HG03342 (cell line): ENCODE results near the gene VWA5A.
"Not testable (repeated sequence)": the region's sequence is repeated elsewhere in the genome, so short reads cannot be mapped to it uniquely, and the experiment has no call there.

Experiments
- ATAC-seq: cut with Tn5 transposase; IDR thresholded peaks from one replicate; pipeline ENCODE4 v1.9.1; 2021; ENCODE audit warnings: mild to moderate bottlenecking, moderate library complexity; ENCODE audit not compliant: unreplicated experiment

VWA5A gene

GRCh38 chr11:124167826-124168231, 52.6 kb downstream of the VWA5A start:
- ATAC-seq: no peak

DNA sequence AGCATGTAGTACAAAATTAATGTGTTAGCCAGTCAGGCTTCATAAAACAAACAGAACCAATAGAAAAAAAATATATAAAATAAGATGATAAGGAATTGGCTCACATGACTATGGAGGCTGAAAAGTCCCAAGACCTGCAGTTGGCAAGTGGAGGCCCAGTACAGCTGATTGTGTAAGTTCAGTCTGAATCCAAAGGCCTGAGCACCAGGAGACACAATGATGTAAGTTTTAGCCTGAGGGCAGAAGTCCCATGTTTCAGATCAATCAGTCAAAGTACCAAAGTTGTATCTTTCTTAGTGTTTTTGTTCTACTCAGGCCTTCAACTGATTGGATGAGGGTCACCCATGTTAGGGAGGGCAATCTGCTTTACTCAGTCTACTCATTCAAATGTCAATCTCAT, 53.5 kb downstream of the VWA5A start:
- no peak for ATAC-seq

- not testable (repeated sequence) for ATAC-seq
Measured at GRCh38 chr11:124170315-124170714, 55.1 kb downstream of the VWA5A start.

- no peak for ATAC-seq
Measured at GRCh38 chr11:124170801-124171586, 55.7 kb downstream of the VWA5A start.

GRCh38 chr11:124172101-124172500, 56.9 kb downstream of the VWA5A start:
- ATAC-seq: no peak

- no peak for ATAC-seq
Measured at GRCh38 chr11:124172599-124172998, 57.3 kb downstream of the VWA5A start.

GRCh38 chr11:124174001-124174583, 58.8 kb downstream of the VWA5A start:
- ATAC-seq: no peak

DNA sequence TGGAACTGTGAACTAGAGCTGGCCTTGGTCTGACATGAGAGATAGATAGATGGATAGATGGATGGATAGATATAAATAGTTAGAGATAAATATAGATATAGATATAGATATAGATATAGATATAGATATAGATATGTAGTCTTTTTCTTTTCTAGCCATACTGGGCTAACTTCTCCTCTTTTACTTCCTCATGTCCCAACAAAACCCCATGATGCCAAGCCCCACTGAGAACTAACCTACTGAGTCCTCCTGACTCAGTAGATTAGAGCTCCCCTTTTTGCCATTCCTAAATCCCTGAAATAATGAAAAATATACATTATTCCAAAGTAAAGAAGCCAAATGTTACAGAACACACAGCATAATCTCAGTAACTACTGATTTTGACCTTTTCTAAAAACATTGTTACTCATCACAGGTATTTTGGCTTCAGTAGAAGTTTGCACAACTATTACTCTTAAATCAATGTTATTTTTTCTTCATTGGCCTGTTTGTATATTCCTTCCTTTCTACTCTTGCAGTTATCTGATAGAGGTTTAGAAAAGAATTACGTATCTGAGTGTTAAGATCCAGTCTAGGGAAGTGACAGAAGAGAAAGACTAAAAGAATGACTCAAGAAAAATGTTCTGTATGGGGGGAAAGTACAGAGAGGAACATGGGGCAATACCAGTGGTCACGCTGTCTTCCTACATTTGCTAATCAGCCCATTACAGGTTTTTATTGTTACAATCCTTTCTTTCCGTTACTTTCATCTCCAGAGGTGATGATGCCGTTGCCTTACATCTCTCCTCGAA, 61.9 kb downstream of the VWA5A start:
- ATAC-seq: no peak

DNA sequence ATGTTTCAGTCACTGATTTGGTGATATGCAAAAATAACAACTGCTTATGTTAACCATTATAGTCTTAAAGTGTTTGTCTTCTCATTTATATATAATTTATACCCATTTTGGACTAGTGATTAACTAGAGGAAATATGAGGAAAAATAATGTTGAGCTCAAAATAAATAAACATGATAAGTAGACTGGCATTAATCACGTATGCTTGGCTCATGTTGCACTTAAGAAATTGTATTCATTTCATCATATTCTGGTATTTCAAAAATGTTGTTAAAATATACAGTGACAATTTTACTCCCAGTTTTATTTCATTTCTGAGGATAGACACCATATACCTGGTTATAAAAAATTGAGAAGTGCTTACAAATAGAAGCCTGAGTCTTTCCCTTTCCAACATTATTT, 64.1 kb downstream of the VWA5A start:
- no peak for ATAC-seq

- no peak for ATAC-seq
Measured at GRCh38 chr11:124183068-124183467, 67.8 kb downstream of the VWA5A start, which contains the start of gene OR10D3. Gene OR10D3, plus strand, starts transcription at chr11:124183345. Its CDS starts 1,925 bp downstream, at chr11:124185270.

DNA sequence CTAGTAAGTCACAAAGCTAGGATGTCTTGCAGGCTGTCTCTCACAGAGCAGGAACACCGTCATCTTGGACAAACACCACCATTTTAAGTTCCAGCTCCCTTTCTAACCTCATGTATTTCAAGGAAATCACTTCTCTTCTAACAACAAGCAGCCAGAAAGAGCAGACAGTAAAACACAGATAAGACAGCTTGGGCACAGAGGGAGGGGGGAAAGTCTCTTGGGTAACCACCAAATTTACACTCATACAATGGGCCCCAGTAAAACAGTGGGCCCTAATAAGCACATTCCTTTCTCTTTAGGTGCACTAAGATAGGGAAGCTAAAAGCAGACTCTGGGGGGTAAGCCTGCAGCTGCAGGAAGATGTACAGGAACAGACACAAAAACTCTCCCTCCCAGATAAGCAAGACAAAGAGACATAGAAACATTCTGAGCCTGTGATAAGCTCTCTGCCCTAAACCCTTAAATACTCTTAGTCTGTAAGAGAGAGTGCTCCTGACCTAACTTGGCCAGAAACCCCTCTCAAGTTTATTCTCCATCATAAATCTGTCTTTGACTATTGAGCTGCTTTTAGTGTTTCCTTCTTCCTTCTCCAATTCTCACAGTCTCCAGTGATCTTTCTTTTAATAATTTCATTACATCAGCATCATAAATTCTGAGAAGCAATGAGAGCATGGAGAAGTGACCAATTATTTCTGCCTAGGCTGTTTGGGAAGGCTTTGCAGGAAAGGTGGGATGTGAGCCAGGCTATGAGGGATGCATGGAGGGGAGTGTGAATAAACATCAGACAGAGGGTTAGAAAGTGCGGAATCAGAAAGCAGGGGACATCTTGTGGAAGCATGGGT, 75.3 kb downstream of the VWA5A start:
- no peak for ATAC-seq

GRCh38 chr11:124193221-124194010, 78.2 kb downstream of the VWA5A start:
- ATAC-seq: no peak

DNA sequence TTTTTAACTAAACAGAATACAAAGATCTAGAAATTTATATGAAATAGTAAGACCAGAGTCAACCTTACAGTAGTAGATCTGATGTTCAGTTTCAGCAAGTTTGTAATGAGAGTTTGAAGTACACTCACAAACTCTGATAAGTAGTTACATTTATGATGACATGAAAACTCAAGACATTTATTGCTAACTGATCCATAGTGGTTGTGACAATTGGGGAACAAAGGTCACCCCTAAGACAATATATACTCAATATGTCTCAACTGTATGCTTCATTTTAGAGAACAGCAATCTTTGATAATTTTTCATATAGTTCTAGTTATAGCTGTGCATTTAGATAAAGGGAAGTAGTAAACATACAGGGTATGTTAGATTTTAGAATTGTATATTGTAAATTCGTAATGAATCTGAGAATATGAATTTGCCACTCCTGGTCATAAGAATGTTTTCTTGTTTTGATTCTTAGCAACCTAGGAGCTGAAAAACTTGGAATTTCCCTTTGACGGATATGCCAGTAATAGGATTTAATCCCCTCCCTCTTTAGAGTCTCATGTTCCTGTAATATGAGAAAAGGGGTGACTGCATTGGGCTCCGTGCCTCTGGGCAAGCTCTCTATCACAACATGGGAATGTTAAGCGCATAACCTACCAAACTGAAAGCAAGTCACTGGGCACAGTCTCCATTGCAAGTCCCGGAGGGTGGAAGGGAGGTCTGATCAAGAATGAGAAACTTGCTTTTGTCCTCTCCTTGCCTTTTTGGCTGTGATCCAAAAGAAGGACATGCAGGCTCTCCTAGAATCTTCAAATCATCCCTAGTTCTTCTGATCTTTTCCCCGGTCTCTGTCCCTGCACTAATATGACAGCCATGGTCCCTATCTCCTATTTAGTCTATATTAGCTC, 79.3 kb downstream of the VWA5A start:
- no peak for ATAC-seq

- ATAC-seq: peak; percentile 93
Measured at GRCh38 chr11:124195189-124195734, 80.0 kb downstream of the VWA5A start.
